ENCODE measurements around the gene ZNF436. TPM values are rescaled to one million over a fixed set of nuclear protein-coding genes. Genes with fewer than 3 reads are reported as not detected.

The ZNF436 gene
- total and polyA plus RNA-seq, 9 of the 15 experiments (the other 6 are each of a cell fraction or from before 2014, with no cell fraction given): 2.1 to 11.3 (median 6.8) TPM

DNA sequence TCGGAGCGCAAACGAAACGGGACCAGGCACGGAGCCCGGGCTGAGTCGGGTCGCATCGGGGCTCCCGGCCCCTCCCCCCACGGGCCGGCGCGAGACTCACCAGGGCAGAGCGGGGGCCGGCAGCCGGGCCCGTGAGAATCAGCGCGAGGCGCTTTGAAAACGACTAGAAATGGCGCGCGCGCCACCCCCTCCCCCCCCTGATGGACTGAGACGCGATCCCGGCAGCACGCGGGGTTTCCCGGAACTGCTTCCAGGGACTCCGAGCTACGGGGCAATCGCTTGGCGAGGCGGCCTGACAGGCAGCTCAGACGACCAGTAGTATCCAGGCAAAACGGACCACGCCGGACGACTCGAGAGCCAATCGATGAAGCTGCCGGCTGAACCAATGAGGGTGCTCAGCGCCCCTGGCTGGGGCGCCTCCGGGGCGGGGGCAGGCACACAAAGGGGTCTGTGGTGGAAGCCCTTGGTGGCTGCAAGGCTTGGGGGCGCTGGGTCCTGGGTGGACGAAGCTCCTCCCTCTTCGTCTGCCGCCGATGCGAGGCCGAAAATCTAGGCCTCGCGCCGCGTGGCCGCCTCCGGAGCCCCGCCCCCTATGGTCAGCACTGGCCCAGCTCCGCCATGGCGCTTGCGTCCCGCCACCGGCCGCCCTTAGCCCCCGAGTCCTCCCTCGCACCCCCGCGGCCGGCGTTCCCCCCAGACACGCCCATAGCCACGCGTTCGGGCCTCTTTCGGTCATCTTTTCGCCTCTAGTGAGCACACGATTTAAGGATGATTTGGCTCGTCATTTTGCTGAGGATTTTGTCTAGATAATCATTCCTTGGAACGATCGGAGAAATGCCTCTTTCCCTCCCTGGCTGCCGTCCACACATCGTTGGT, 25.3 kb downstream of the ZNF436 start, which contains the start of gene HNRNPR (continued):
- TF ChIP-seq, protein P1, sequence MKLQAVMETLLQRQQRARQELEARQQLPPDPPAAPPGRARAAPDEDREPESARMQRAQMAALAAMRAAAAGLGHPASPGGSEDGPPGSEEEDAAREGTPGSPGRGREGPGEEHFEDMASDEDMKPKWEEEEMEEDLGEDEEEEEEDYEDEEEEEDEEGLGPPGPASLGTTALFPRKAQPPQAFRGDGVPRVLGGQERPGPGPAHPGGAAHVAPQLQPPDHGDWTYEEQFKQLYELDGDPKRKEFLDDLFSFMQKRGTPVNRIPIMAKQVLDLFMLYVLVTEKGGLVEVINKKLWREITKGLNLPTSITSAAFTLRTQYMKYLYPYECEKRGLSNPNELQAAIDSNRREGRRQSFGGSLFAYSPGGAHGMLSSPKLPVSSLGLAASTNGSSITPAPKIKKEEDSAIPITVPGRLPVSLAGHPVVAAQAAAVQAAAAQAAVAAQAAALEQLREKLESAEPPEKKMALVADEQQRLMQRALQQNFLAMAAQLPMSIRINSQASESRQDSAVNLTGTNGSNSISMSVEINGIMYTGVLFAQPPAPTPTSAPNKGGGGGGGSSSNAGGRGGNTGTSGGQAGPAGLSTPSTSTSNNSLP (IDR thresholded peaks at IDR 0.05; ENCODE audit: borderline replicate concordance, low read depth, low read length): no peak
- no peak for TF ChIP-seq NR4A1 (CRISPR knock-in tag; IDR thresholded peaks at IDR 0.05)
- TF ChIP-seq NR4A1 (tag; IDR thresholded peaks at IDR 0.05): peak; percentile 32; the same call in 1 of the 2 replicates
- peak; percentile 76; the same call in 1 of the 2 replicates for TF ChIP-seq ZNF589 (CRISPR knock-in tag; IDR thresholded peaks at IDR 0.05; ENCODE audit: low read depth)
- TF ChIP-seq PML (IDR thresholded peaks at IDR 0.05; ENCODE audit: low read length): peak; percentile 56
- TF ChIP-seq, protein P2, sequence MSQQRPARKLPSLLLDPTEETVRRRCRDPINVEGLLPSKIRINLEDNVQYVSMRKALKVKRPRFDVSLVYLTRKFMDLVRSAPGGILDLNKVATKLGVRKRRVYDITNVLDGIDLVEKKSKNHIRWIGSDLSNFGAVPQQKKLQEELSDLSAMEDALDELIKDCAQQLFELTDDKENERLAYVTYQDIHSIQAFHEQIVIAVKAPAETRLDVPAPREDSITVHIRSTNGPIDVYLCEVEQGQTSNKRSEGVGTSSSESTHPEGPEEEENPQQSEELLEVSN (IDR thresholded peaks at IDR 0.05; ENCODE audit: borderline replicate concordance in 1 of 2, extremely low read depth in 1 of 2, insufficient read depth in 1 of 2, insufficient read length in 1 of 2, low read depth in 1 of 2, low read length in 1 of 2, poor library complexity in 1 of 2, severe bottlenecking in 1 of 2): peak; percentile 93 to 98
- no peak for TF ChIP-seq ZNF408 (CRISPR knock-in tag; IDR thresholded peaks at IDR 0.05; ENCODE audit: low read depth)
- TF ChIP-seq SREBF2 (CRISPR knock-in tag; IDR thresholded peaks at IDR 0.05): no peak
- TF ChIP-seq YY1 (IDR thresholded peaks at IDR 0.05; ENCODE audit: borderline replicate concordance in 1 of 3, control insufficient read depth in 1 of 3, extremely low read depth in 1 of 3, insufficient read depth in 3 of 3, insufficient read length in 1 of 3, insufficient replicate concordance in 2 of 3, low read depth in 1 of 3, low read length in 2 of 3): peak; percentile 67 to 95 (median 90)
- TF ChIP-seq RBM22 (IDR thresholded peaks at IDR 0.05; ENCODE audit: low read depth, low read length, poor library complexity, severe bottlenecking): no peak
- peak; percentile 89 for TF ChIP-seq MXI1 (IDR thresholded peaks at IDR 0.05; ENCODE audit: low read depth, low read length)
- TF ChIP-seq SMARCA5 (IDR thresholded peaks at IDR 0.05): no peak
- TF ChIP-seq MCM2 (IDR thresholded peaks at IDR 0.05; ENCODE audit: low read depth): no peak
- TF ChIP-seq ZNF586 (CRISPR knock-in tag; conservative IDR thresholded peaks at IDR 0.05): no peak
- TF ChIP-seq, protein P3, sequence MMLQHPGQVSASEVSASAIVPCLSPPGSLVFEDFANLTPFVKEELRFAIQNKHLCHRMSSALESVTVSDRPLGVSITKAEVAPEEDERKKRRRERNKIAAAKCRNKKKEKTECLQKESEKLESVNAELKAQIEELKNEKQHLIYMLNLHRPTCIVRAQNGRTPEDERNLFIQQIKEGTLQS (IDR thresholded peaks at IDR 0.05): no peak; the same call in 1 of the 2 replicates
- TF ChIP-seq, protein P3 (CRISPR knock-in tag; conservative IDR thresholded peaks at IDR 0.05): 0 out of 2 replicates have a peak, but pooled peaks have one; percentile 53
- no peak for TF ChIP-seq RBM14 (IDR thresholded peaks at IDR 0.05; ENCODE audit: borderline replicate concordance, insufficient read depth, low read depth, low read length)
- TF ChIP-seq ZKSCAN8 (CRISPR knock-in tag; IDR thresholded peaks at IDR 0.05): no peak
- TF ChIP-seq GATAD2A (IDR thresholded peaks at IDR 0.05): peak; percentile 55; the same call in 1 of the 2 replicates
- TF ChIP-seq ELF1 (tag; IDR thresholded peaks at IDR 0.05): peak; percentile 65; the same call in 1 of the 2 replicates
- TF ChIP-seq CAMTA2 (CRISPR knock-in tag; conservative IDR thresholded peaks at IDR 0.05): no peak
